ENCODE results near the gene PTPN20. TPM values are rescaled to one million over a fixed set of nuclear protein-coding genes. Genes with fewer than 3 reads are reported as not detected.

Gene PTPN20
- total RNA-seq, 1 experiment from 2014 or later: not detected

DNA sequence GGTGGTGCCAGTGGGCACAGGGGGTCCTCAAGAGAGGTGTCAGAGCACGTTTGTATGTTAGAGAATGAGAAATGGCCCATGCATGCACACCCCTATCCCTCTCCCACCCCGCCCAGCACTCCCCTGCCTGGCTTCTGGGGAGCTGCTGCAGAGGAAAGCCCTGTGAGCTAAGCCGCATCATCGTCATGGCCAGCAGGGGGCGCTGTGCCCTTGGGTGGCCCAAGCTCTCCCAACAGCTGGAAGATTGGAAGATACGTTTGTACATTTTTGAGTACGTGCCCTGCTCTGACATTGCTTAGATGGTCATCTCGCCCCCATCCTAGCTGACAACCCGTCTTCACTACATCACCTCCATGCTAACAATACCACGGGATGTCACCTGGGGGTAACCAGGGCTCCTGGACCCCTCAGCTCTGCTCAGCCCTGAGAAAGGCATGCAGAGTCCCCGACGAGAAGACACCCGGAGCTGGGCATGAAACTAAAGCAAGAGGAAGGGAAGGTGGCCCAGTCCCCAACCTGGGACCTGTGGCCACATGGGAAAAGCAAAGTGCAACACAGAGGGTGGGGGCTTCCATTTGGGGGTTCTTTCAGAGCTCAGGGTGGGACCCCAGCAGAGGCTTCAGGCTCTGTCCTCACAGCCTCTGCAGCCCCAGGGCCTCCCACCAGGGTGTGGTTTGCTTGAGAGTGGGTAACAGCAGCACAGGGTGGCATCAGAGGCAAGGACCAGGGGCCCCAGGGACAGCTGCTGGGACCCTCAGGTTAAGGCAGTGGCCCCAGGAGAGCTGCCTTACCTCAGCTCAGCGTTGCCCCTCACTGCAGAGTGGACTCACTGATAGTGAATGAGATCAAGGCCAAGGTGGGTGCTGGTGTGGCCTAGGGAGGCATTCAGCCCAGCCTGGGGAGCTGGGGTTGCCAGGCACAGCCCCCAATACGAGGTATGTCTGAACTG lies 136.6 kb downstream of the PTPN20 start:
- DNase-seq (ENCODE audit: low read depth): peak; percentile 63

DNA sequence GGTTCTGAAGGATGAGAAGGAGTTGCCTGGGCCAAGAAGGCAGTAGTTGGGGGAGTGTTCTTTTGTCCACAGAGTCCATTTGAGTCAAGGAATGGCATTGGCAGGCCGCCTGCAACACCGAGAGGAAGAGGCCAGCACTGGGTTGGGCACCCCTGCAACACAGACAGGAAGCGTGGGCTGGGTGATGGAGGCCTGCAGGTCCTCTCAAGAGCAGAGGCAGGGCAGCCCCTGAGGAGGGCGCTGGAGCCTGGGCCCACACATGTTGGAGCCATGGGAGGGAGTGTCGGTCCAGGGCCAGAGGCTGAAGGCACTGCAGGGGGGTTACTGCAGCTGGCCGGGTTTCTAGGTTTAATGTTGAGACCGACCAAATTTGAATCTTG lies 137.3 kb downstream of the PTPN20 start:
- DNase-seq (ENCODE audit: low read depth): peak; percentile 21

- DNase-seq (ENCODE audit: low read depth): no peak
Observed at GRCh38 chr10:47049056-47049851, 138.0 kb downstream of the PTPN20 start.

DNA sequence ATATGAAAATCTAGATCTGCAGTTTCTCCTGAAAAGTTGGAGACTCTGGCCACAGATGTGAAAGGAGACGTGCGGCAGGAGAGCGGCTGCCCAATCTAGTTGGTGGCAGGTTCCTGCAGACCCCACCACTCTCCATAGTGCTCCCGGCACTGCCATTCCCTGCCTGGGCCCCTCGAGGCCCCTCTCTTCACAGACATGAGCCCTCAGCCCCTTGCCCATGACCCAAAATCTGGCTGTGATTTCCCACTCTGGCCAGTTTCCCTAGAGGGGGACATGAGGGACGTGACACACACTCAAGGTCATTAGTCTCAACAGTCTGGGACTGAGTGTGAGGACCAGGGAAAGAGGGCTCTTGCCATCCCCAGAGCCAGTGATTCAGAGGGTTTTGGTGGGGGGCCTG lies 138.7 kb downstream of the PTPN20 start:
- DNase-seq (ENCODE audit: low read depth): no peak

GRCh38 chr10:47050618-47051455 lies 139.6 kb downstream of the PTPN20 start:
- DNase-seq (ENCODE audit: low read depth): peak; percentile 3

DNA sequence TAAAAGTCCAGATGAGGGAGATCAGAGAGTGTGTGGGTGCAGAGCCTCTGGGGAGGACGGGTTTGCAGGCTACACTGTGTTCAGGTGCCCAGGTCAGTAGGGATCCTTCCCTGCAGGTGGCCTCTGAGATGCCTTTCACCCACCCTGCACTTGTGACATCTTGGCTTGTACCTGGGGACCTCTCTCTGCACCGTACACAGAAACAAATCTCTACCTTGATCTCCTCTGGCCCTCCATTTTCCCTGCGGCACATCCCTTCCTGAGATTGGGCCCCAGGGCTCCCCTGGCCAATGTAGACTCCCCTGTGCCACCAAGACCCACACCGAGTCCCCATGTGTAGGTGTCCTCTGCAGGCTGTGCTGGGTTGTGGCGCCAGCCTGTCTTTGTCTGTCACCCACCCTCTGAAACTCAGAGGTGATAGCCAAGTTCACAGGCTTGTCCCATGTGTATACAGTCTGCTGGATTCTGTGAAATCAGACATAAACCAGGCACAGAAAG lies 140.6 kb downstream of the PTPN20 start:
- no peak for DNase-seq (ENCODE audit: low read depth)

Measured in M059J (cell line).